GM12878 (cell line): ENCODE data around the gene DDX39A. TPM values are rescaled to one million over a fixed set of nuclear protein-coding genes. Genes with fewer than 3 reads are reported as not detected.
A peak's percentile ranks its signal among the peaks of the same experiment; 100 is the strongest.

Source experiments
- BMI1 ChIP-seq: fragments of 450-650 bp; IDR thresholded peaks from 2 replicates; pipeline ENCODE4 v1.6.1; 2016; ENCODE audit warnings: mild to moderate bottlenecking, moderate library complexity, borderline replicate concordance
- BRCA1 ChIP-seq: IDR thresholded peaks from 2 replicates; pipeline ENCODE4 v1.6.1; 2011; ENCODE audit warnings: low read depth, low read length, improper control_type of control experiment
- CBFB ChIP-seq: IDR thresholded peaks from 2 replicates; pipeline ENCODE4 v1.6.1; 2016; ENCODE audit warnings: antibody characterized with exemption, low read depth
- CEBPB ChIP-seq, 2 experiments: fragments of 150-350 bp in 1 of 2; IDR thresholded peaks; 2 replicates each; pipeline ENCODE4 v1.6.1; 2012 to 2014; ENCODE audit warnings: low read depth in 2 of 2, low read length in 2 of 2, borderline replicate concordance in 1 of 2, inconsistent platforms in 1 of 2
- CHD2 ChIP-seq: IDR thresholded peaks from 2 replicates; pipeline ENCODE4 v1.6.1; 2011; ENCODE audit warnings: low read depth, low read length, improper control_type of control experiment, borderline replicate concordance
- CHD4 ChIP-seq: fragments of 200-600 bp; sonication (generic); IDR thresholded peaks from 2 replicates; pipeline ENCODE4 v1.6.1; 2016; ENCODE audit warnings: mild to moderate bottlenecking
- CREM ChIP-seq: IDR thresholded peaks from 2 replicates; pipeline ENCODE4 v1.6.1; 2014; ENCODE audit warnings: antibody characterized with exemption, low read depth
- EGR1 ChIP-seq, 2 experiments: IDR thresholded peaks; 1 replicate in 1 of 2; 2 replicates in 1 of 2; pipeline ENCODE4 v1.6.1; 2011 to 2012; ENCODE audit warnings: low read depth in 2 of 2, low read length in 2 of 2, borderline replicate concordance in 1 of 2, mild to moderate bottlenecking in 1 of 2, moderate library complexity in 1 of 2
- EP300 ChIP-seq, 2 experiments: fragments of 150-350 bp in 1 of 2; IDR thresholded peaks; 2 replicates each; pipeline ENCODE4 v1.6.1; 2011 to 2012; ENCODE audit warnings: low read depth in 2 of 2, low read length in 2 of 2, borderline replicate concordance in 1 of 2, improper control_type of control experiment in 1 of 2, inconsistent platforms in 1 of 2; ENCODE audit not compliant: control insufficient read depth in 1 of 2
- GABPA ChIP-seq: IDR thresholded peaks from 2 replicates; pipeline ENCODE4 v1.6.1; 2014; ENCODE audit warnings: antibody characterized with exemption, low read depth, mild to moderate bottlenecking, inconsistent platforms
- HDGF ChIP-seq: fragments of 450-650 bp; IDR thresholded peaks from 2 replicates; pipeline ENCODE4 v1.6.1; 2016; ENCODE audit warnings: antibody characterized with exemption
- MXI1 ChIP-seq: fragments of 150-350 bp; IDR thresholded peaks from 2 replicates; pipeline ENCODE4 v1.6.1; 2011; ENCODE audit warnings: low read depth, mild to moderate bottlenecking, inconsistent platforms, low read length, improper control_type of control experiment
- NFYB ChIP-seq: IDR thresholded peaks from 2 replicates; pipeline ENCODE4 v1.6.1; 2011; ENCODE audit warnings: low read depth, mild to moderate bottlenecking, low read length, improper control_type of control experiment, moderate library complexity; ENCODE audit not compliant: insufficient read depth
- NRF1 ChIP-seq: conservative IDR thresholded peaks from 2 replicates; pipeline ENCODE4 v1.6.1; 2011; ENCODE audit warnings: mild to moderate bottlenecking, low read depth, low read length, improper control_type of control experiment
- POU2F2 ChIP-seq: IDR thresholded peaks from 3 replicates; pipeline ENCODE4 v1.6.1; 2011; ENCODE audit warnings: low read depth, mild to moderate bottlenecking, low read length, borderline replicate concordance
- RAD21 ChIP-seq: IDR thresholded peaks from 2 replicates; pipeline ENCODE4 v1.6.1; 2011; ENCODE audit warnings: mild to moderate bottlenecking, low read depth, low read length, moderate library complexity; ENCODE audit not compliant: insufficient read depth
- RAD51 ChIP-seq: fragments of 450-650 bp; IDR thresholded peaks from 2 replicates; pipeline ENCODE4 v1.6.1; 2016; ENCODE audit warnings: moderate library complexity, mild to moderate bottlenecking, inconsistent platforms
- RCOR1 ChIP-seq: conservative IDR thresholded peaks from 2 replicates; pipeline ENCODE4 v1.6.1; 2012; ENCODE audit warnings: low read depth, low read length, improper control_type of control experiment
- SIN3A ChIP-seq: IDR thresholded peaks from 2 replicates; pipeline ENCODE4 v1.6.1; 2012; ENCODE audit warnings: low read depth, low read length, improper control_type of control experiment
- SIX5 ChIP-seq: IDR thresholded peaks from 2 replicates; pipeline ENCODE4 v1.6.1; 2011; ENCODE audit warnings: mild to moderate bottlenecking, low read depth, low read length, moderate library complexity; ENCODE audit not compliant: severe bottlenecking
- SRF ChIP-seq, 2 experiments: IDR thresholded peaks; 2 replicates each; pipeline ENCODE4 v1.6.1; 2011; ENCODE audit warnings: low read depth in 2 of 2, low read length in 2 of 2, mild to moderate bottlenecking in 1 of 2, moderate library complexity in 1 of 2
- STAT1 ChIP-seq: fragments of 450-650 bp; conservative IDR thresholded peaks from 2 replicates; pipeline ENCODE4 v1.6.1; 2014; ENCODE audit warnings: antibody characterized with exemption, mild to moderate bottlenecking
- ZNF384 ChIP-seq: IDR thresholded peaks from 2 replicates; pipeline ENCODE4 v1.6.1; 2012; ENCODE audit warnings: low read depth, mild to moderate bottlenecking, low read length, improper control_type of control experiment, borderline replicate concordance
- polyA plus RNA-seq, 11 experiments: library from polyadenylated mRNA; depleted of rRNA in 4 of 11; unstranded in 6 of 11; stranded (reverse) in 5 of 11; fragments of >200 nt; fragmentation: Nextera tagmentation in 4 of 11; fragmentation: Illumina TruSeq in 1 of 11; extraction: Ambion mirVana in 4 of 11; extraction: Trizol in 1 of 11; gene quantifications; 1 replicate in 1 of 11; 2 replicates in 10 of 11; pipeline versions ENCODE4 v1.2.1 to v1.2.3, GENCODE V29; 2011 to 2016; ENCODE audit warnings: inconsistent platforms in 2 of 11, missing spikeins in 2 of 11, low read depth in 1 of 11
- total RNA-seq, 4 experiments: library from RNA; depleted of rRNA in 3 of 4; stranded (reverse); fragments of >200 nt in 3 of 4; fragmentation: Illumina TruSeq in 1 of 4; extraction: Trizol in 1 of 4; gene quantifications; 2 replicates each; pipeline versions ENCODE4 v1.2.1 to v1.2.3, GENCODE V29; 2013 to 2021
- TF ChIP-seq, protein P1 (sequence below): IDR thresholded peaks from 2 replicates; pipeline ENCODE4 v1.6.1; 2012; ENCODE audit warnings: low read depth, low read length, improper control_type of control experiment
- TF ChIP-seq, protein P2 (sequence below): IDR thresholded peaks from 2 replicates; pipeline ENCODE4 v1.6.1; 2012; ENCODE audit warnings: mild to moderate bottlenecking, low read depth, low read length

DDX39A gene
- total and polyA plus RNA-seq, 10 of the 15 experiments (the other 5 are each of a cell fraction or from before 2014, with no cell fraction given) = 113 to 378 (median 224) TPM

DNA sequence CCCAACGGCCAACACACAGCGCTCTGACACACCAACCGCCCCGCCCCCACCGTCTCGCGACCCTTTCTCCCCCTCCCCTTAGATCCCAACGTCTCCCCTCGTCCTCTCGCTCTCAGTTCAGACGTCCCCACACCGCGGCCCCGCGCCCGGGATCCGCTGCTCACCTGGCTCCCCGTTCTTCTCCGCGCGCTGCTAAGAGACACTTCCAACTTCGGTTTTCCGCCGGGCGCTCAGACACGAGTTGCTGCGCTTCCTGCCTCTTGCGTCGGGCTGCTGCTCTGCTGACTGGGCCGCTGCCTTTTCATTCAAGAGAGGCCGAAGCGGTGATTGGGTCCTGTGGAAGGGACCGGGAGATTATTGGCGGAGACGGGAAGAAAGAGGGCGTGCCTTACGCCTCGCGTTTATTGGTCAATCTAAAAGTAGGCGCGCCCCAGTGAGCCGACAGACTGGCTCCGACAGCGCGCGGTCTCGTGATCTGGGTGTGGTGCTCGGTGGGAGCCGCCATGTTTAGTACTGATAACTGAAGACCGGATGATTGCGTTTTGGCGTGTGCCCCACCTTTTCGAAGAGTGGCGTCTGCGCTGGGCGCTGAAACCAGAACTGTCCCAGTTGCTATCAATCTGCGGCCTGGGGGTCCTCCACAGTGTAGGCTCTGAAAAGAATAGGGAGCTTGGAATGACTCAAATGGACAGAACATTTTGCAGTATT lies at the start of gene DDX39A (continued):
- TF ChIP-seq RAD51 (peak; percentile 89), CHD2 (peak; percentile 96; the same call in 1 of the 2 replicates), NFYB (peak; percentile 98), POU2F2 (peak; percentile 65; the same call in 1 of the 3 replicates), CREM (0 out of 2 replicates have a peak, but pooled peaks have one; percentile 41), EGR1 (IDR thresholded peaks at IDR 0.05; ENCODE audit: borderline replicate concordance in 1 of 2, low read depth in 2 of 2, low read length in 2 of 2) (0 out of 3 replicates have a peak, but pooled peaks of 1 of the 2 experiments have one; percentile 31), CBFB (peak; percentile 36; the same call in 1 of the 2 replicates), SIN3A (peak; percentile 77), HDGF (peak; percentile 78; the same call in 1 of the 2 replicates), GABPA (peak; percentile 75), BRCA1 (no peak), MXI1 (peak; percentile 97), CHD4 (no peak), CEBPB (IDR thresholded peaks at IDR 0.05; ENCODE audit: borderline replicate concordance in 1 of 2, low read depth in 2 of 2, low read length in 2 of 2) (no peak), STAT1 (no peak), BMI1 (no peak), SRF (IDR thresholded peaks at IDR 0.05; ENCODE audit: low read depth in 2 of 2, low read length in 2 of 2) (0 out of 4 replicates have a peak, but pooled peaks of 1 of the 2 experiments have one; percentile 48), RAD21 (no peak), NRF1 (peak; percentile 71; the same call in 1 of the 2 replicates), ZNF384 (no peak), EP300 (IDR thresholded peaks at IDR 0.05; ENCODE audit: borderline replicate concordance in 1 of 2, control insufficient read depth in 1 of 2, low read depth in 2 of 2, low read length in 2 of 2) (0 out of 4 replicates have a peak, but pooled peaks of 1 of the 2 experiments have one; percentile 22), RCOR1 (no peak), SIX5 (peak; percentile 23)
- TF ChIP-seq, protein P1, sequence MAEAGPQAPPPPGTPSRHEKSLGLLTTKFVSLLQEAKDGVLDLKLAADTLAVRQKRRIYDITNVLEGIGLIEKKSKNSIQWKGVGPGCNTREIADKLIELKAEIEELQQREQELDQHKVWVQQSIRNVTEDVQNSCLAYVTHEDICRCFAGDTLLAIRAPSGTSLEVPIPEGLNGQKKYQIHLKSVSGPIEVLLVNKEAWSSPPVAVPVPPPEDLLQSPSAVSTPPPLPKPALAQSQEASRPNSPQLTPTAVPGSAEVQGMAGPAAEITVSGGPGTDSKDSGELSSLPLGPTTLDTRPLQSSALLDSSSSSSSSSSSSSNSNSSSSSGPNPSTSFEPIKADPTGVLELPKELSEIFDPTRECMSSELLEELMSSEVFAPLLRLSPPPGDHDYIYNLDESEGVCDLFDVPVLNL = peak; percentile 86
- TF ChIP-seq, protein P2, sequence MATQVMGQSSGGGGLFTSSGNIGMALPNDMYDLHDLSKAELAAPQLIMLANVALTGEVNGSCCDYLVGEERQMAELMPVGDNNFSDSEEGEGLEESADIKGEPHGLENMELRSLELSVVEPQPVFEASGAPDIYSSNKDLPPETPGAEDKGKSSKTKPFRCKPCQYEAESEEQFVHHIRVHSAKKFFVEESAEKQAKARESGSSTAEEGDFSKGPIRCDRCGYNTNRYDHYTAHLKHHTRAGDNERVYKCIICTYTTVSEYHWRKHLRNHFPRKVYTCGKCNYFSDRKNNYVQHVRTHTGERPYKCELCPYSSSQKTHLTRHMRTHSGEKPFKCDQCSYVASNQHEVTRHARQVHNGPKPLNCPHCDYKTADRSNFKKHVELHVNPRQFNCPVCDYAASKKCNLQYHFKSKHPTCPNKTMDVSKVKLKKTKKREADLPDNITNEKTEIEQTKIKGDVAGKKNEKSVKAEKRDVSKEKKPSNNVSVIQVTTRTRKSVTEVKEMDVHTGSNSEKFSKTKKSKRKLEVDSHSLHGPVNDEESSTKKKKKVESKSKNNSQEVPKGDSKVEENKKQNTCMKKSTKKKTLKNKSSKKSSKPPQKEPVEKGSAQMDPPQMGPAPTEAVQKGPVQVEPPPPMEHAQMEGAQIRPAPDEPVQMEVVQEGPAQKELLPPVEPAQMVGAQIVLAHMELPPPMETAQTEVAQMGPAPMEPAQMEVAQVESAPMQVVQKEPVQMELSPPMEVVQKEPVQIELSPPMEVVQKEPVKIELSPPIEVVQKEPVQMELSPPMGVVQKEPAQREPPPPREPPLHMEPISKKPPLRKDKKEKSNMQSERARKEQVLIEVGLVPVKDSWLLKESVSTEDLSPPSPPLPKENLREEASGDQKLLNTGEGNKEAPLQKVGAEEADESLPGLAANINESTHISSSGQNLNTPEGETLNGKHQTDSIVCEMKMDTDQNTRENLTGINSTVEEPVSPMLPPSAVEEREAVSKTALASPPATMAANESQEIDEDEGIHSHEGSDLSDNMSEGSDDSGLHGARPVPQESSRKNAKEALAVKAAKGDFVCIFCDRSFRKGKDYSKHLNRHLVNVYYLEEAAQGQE = no peak
